ENCODE results near the gene MTCL1. TPM values are rescaled to one million over a fixed set of nuclear protein-coding genes. Genes with fewer than 3 reads are reported as not detected.

The MTCL1 gene
- total and polyA plus RNA-seq, 2 donors (not counting 1 experiment from before 2014, with no cell fraction given) = 35.0 to 56.0 TPM

DNA sequence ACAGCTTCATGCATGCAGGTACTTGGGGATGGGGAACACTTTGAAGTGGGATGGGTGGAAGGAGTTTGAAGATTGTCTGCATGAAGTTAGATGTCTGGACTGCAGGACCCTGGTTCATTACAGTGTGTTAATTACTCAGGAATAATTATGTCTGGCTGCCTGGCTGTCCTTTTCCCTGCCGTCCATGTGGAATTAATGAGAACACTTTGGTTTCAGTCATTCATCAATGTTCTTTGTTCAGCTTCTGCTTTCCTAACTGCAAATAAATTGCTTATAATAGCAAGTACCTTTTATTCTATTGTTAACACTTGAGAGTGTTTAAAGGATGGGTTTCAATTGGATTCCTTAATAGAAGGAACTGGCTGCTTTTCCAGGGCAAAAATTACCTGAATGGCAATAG, 35.8 kb downstream of the MTCL1 start:
- no peaks in the 10 kb centered on the region for H3K27me3 ChIP-seq (ENCODE audit: control insufficient read depth, insufficient read depth, low read length)
- DNase-seq (ENCODE audit: low read depth in 2 of 2) = no peak
- no peak overlapping the region for H3K27ac ChIP-seq (ENCODE audit: insufficient read depth, low read length)
- H2AFZ ChIP-seq (ENCODE audit: low read length) = no peak overlapping the region
- no peak overlapping the region for H3K9ac ChIP-seq (ENCODE audit: insufficient read depth, low read length)
- H3K4me1 ChIP-seq (ENCODE audit: control insufficient read depth, extremely low read depth, insufficient read depth, low read length) = no peaks in the 10 kb centered on the region
- no peak overlapping the region for H3K4me3 ChIP-seq (replicated peaks in 1 of 4; ENCODE audit: control extremely low read depth in 1 of 4, insufficient read depth in 1 of 4, low read depth in 3 of 4, low read length in 4 of 4)
- H3K36me3 ChIP-seq (ENCODE audit: control insufficient read depth, insufficient read depth, low read length) = peaks cover 2% of the 10 kb centered on the region
- TF ChIP-seq EZH2 (IDR thresholded peaks at IDR 0.05; ENCODE audit: low read length, missing control alignments) = no peak
- TF ChIP-seq, protein P1, sequence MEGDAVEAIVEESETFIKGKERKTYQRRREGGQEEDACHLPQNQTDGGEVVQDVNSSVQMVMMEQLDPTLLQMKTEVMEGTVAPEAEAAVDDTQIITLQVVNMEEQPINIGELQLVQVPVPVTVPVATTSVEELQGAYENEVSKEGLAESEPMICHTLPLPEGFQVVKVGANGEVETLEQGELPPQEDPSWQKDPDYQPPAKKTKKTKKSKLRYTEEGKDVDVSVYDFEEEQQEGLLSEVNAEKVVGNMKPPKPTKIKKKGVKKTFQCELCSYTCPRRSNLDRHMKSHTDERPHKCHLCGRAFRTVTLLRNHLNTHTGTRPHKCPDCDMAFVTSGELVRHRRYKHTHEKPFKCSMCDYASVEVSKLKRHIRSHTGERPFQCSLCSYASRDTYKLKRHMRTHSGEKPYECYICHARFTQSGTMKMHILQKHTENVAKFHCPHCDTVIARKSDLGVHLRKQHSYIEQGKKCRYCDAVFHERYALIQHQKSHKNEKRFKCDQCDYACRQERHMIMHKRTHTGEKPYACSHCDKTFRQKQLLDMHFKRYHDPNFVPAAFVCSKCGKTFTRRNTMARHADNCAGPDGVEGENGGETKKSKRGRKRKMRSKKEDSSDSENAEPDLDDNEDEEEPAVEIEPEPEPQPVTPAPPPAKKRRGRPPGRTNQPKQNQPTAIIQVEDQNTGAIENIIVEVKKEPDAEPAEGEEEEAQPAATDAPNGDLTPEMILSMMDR (conservative IDR thresholded peaks at IDR 0.05 in 1 of 2, IDR thresholded peaks at IDR 0.05 in 1 of 2; ENCODE audit: low read depth in 1 of 2, low read length in 2 of 2) = no peak
- peaks cover 13% of the 10 kb centered on the region for H3K79me2 ChIP-seq (ENCODE audit: control insufficient read depth, insufficient read depth, low read length)
- H3K4me2 ChIP-seq (ENCODE audit: extremely low read depth, insufficient read depth, low read length) = no peak overlapping the region
- H4K20me1 ChIP-seq (ENCODE audit: control insufficient read depth, extremely low read depth, insufficient read depth, low read length) = no peaks in the 10 kb centered on the region
- no peaks in the 10 kb centered on the region for H3K9me3 ChIP-seq (ENCODE audit: control insufficient read depth, insufficient read depth, low read depth, low read length)

DNA sequence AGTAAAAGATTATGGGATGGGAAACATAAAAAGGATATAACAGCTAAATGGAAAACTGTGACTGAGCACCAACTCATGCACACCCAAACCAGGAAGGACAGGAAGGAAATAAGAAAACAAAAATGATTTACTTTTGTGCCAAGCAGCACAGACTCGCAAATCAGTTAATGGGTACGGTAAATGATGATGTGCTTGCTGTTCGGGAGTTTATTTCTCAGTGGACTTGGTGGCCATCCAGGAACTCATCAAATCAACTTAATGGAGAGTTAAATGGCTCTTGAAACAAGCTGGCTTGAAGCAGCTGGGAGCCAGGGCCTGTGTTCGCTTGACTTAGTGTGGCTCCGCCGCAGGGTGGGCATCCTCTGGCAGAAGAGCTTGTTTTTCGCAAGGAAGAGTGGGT, 36.2 kb downstream of the MTCL1 start:
- no peak overlapping the region for H3K4me2 ChIP-seq (ENCODE audit: extremely low read depth, insufficient read depth, low read length)
- TF ChIP-seq, protein P1 (conservative IDR thresholded peaks at IDR 0.05 in 1 of 2, IDR thresholded peaks at IDR 0.05 in 1 of 2; ENCODE audit: low read depth in 1 of 2, low read length in 2 of 2) = no peak
- TF ChIP-seq EZH2 (IDR thresholded peaks at IDR 0.05; ENCODE audit: low read length, missing control alignments) = no peak
- H2AFZ ChIP-seq (ENCODE audit: low read length) = no peak overlapping the region
- H3K4me3 ChIP-seq (replicated peaks in 1 of 4; ENCODE audit: control extremely low read depth in 1 of 4, insufficient read depth in 1 of 4, low read depth in 3 of 4, low read length in 4 of 4) = no peak overlapping the region
- H3K9ac ChIP-seq (ENCODE audit: insufficient read depth, low read length) = no peak overlapping the region
- no peak overlapping the region for H3K27ac ChIP-seq (ENCODE audit: insufficient read depth, low read length)
- no peaks in the 10 kb centered on the region for H3K9me3 ChIP-seq (ENCODE audit: control insufficient read depth, insufficient read depth, low read depth, low read length)
- no peaks in the 10 kb centered on the region for H3K27me3 ChIP-seq (ENCODE audit: control insufficient read depth, insufficient read depth, low read length)
- H4K20me1 ChIP-seq (ENCODE audit: control insufficient read depth, extremely low read depth, insufficient read depth, low read length) = no peaks in the 10 kb centered on the region
- peaks cover 2% of the 10 kb centered on the region for H3K36me3 ChIP-seq (ENCODE audit: control insufficient read depth, insufficient read depth, low read length)
- no peaks in the 10 kb centered on the region for H3K4me1 ChIP-seq (ENCODE audit: control insufficient read depth, extremely low read depth, insufficient read depth, low read length)
- peaks cover 15% of the 10 kb centered on the region for H3K79me2 ChIP-seq (ENCODE audit: control insufficient read depth, insufficient read depth, low read length)
- DNase-seq (ENCODE audit: low read depth in 2 of 2) = peak in 1 of 2 donors; percentile 42

DNA sequence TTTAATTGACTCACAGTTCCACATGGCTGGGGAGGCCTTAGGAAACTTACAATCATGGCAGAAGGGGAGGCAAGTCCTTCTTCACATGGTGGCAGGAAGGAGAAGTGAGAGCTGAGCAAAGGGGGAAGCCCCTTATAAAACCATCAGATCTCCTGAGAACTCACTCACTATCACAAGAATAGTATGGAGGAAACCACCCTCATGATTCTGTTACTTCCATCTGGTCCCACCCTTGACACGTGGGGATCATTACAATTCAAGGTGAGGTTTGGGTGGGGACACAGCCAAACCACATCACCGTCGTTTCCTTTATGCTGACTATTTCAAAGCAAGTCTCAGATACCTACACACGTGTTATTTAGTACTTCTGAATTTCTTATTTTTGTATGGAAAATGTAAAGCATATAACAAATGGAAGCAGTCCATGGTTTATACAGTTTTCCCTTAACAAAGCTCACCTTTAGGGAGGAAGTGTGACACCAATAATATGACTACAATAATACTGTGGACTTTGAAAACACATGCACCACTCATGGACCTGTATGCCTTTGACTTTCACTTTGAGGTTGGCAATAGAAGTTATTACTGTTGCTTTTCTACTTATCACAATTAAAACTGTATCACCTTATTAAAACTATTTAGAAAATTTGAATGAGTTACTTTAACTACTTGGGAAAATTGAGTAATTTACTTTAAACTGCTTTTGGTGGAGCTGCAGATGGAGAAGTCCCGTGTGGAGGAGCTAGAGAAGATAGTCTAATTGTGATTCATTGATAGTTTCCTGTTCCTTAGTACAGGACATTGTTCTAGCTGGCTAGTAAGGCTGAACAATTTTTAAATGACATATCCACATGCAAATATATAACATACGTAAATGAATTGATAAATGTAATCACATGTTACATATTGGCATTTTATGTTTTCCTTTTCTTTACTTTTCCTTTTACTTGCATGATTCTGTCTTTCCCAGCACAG, 37.3 kb downstream of the MTCL1 start:
- Histone ChIP-seq H2AFZ (ENCODE audit: low read length) (no peak overlapping the region), H3K9ac (ENCODE audit: insufficient read depth, low read length) (no peak overlapping the region), H3K79me2 (ENCODE audit: control insufficient read depth, insufficient read depth, low read length) (peaks cover 23% of the 10 kb centered on the region), H3K27me3 (ENCODE audit: control insufficient read depth, insufficient read depth, low read length) (no peaks in the 10 kb centered on the region), H3K9me3 (ENCODE audit: control insufficient read depth, insufficient read depth, low read depth, low read length) (no peaks in the 10 kb centered on the region), H3K4me3 (replicated peaks in 1 of 4; ENCODE audit: control extremely low read depth in 1 of 4, insufficient read depth in 1 of 4, low read depth in 3 of 4, low read length in 4 of 4) (no peak overlapping the region), H3K27ac (ENCODE audit: insufficient read depth, low read length) (no peak overlapping the region), H3K4me1 (ENCODE audit: control insufficient read depth, extremely low read depth, insufficient read depth, low read length) (peaks cover 6% of the 10 kb centered on the region), H3K36me3 (ENCODE audit: control insufficient read depth, insufficient read depth, low read length) (peaks cover 4% of the 10 kb centered on the region), H4K20me1 (ENCODE audit: control insufficient read depth, extremely low read depth, insufficient read depth, low read length) (no peaks in the 10 kb centered on the region), H3K4me2 (ENCODE audit: extremely low read depth, insufficient read depth, low read length) (no peak overlapping the region)
- DNase-seq (ENCODE audit: low read depth in 2 of 2) = no peak
- TF ChIP-seq, protein P1 (conservative IDR thresholded peaks at IDR 0.05 in 1 of 2, IDR thresholded peaks at IDR 0.05 in 1 of 2; ENCODE audit: low read depth in 1 of 2, low read length in 2 of 2) = no peak
- no peak for TF ChIP-seq EZH2 (IDR thresholded peaks at IDR 0.05; ENCODE audit: low read length, missing control alignments)
